PC-3 (cell line): ENCODE results near the gene CASP2. TPM values are rescaled to one million over a fixed set of nuclear protein-coding genes. Genes with fewer than 3 reads are reported as not detected.

Source experiments
- ATAC-seq: fragments of 200-7000 bp; cut with Tn5 transposase; 2 replicates; pipeline ENCODE4 v1.9.1; 2020; ENCODE audit warnings: mild to moderate bottlenecking, moderate library complexity
- BruUV-seq: library from RNA; stranded (reverse); fragments of 400-500 nt; replicated peaks from 2 replicates; lab custom pipeline; 2021; lab: Mats Ljungman, UMichigan
- CTCF ChIA-PET: fragments of 300-600 bp; sonication (Branson Sonifier 250); formaldehyde crosslinking; loops from one replicate; lab custom pipeline; 2022; ENCODE audit warnings: antibody characterized with exemption; lab: Charles Lee
- POLR2A ChIA-PET: fragments of 300-600 bp; sonication (Branson Sonifier 250); formaldehyde crosslinking; loops from one replicate; lab custom pipeline; 2022; ENCODE audit warnings: antibody characterized with exemption; ENCODE audit not compliant: unreplicated experiment; lab: Charles Lee
- DNase-seq: peaks from one replicate; pipeline ENCODE4 v3.0.0-alpha.2; 2015
- H2AFZ ChIP-seq: fragments of 300-600 bp; sonication (generic); 2 replicates; pipeline ENCODE4 v1.6.0; 2016; ENCODE audit warnings: antibody characterized with exemption, low read length
- H3F3A ChIP-seq: fragments of 300-600 bp; sonication (generic); one replicate; pipeline ENCODE4 v1.6.0; 2017; ENCODE audit warnings: antibody characterized with exemption, low read length, control low read depth, mild to moderate bottlenecking; ENCODE audit not compliant: unreplicated experiment
- H3K27ac ChIP-seq: fragments of 300-600 bp; sonication (generic); 2 replicates; pipeline ENCODE4 v1.5.1; 2016; ENCODE audit warnings: mild to moderate bottlenecking, low read length
- H3K27me3 ChIP-seq: fragments of 300-600 bp; sonication (generic); 2 replicates; pipeline ENCODE4 v1.6.1; 2016; ENCODE audit warnings: low read length, mixed read lengths
- H3K36me3 ChIP-seq: fragments of 300-600 bp; sonication (generic); 2 replicates; pipeline ENCODE4 v1.6.1; 2016; ENCODE audit warnings: low read depth, mixed run types, low read length, mixed read lengths
- H3K4me1 ChIP-seq: fragments of 300-600 bp; sonication (generic); 2 replicates; pipeline ENCODE4 v1.5.1; 2016; ENCODE audit warnings: low read length; ENCODE audit not compliant: insufficient read depth
- H3K4me2 ChIP-seq: fragments of 300-600 bp; sonication (generic); 2 replicates; pipeline ENCODE4 v1.6.0; 2016; ENCODE audit warnings: low read length
- H3K4me3 ChIP-seq: fragments of 300-600 bp; sonication (generic); 2 replicates; pipeline ENCODE4 v1.5.1; 2016; ENCODE audit warnings: mild to moderate bottlenecking, low read length, mixed read lengths
- H3K79me2 ChIP-seq: fragments of 300-600 bp; sonication (generic); 2 replicates; pipeline ENCODE4 v1.6.1; 2017; ENCODE audit warnings: low read length, mixed read lengths
- H3K9ac ChIP-seq: fragments of 300-600 bp; sonication (generic); 2 replicates; pipeline ENCODE4 v1.6.0; 2016; ENCODE audit warnings: mild to moderate bottlenecking, low read length
- H3K9me2 ChIP-seq: fragments of 300-600 bp; sonication (generic); replicated peaks from 2 replicates; pipeline ENCODE4 v1.6.1; 2016; ENCODE audit warnings: mixed run types, low read length, mixed read lengths
- H3K9me3 ChIP-seq: fragments of 300-600 bp; sonication (generic); 2 replicates; pipeline ENCODE4 v1.6.1; 2016; ENCODE audit warnings: low read length, mixed read lengths
- H4K20me1 ChIP-seq: fragments of 300-600 bp; sonication (generic); 2 replicates; pipeline ENCODE4 v1.6.1; 2016; ENCODE audit warnings: low read length, mixed read lengths
- EZH2 ChIP-seq: fragments of 300-600 bp; sonication (generic); IDR thresholded peaks from one replicate; pipeline ENCODE4 v1.6.1; 2017; ENCODE audit warnings: antibody characterized with exemption, mild to moderate bottlenecking, low read length; ENCODE audit not compliant: unreplicated experiment
- EZH2phosphoT487 ChIP-seq: fragments of 300-600 bp; sonication (generic); IDR thresholded peaks from 2 replicates; pipeline ENCODE4 v1.6.1; 2018; ENCODE audit warnings: mild to moderate bottlenecking, antibody characterized with exemption, low read length, borderline replicate concordance
- intact Hi-C: fragments of 100-400 bp; cut with micrococcal nuclease; formaldehyde crosslinking; loops from 2 replicates; pipeline ENCODE4 v1.9.0; 2023
- total RNA-seq: library from RNA; depleted of rRNA; stranded (reverse); fragments of >200 nt; gene quantifications from 2 replicates; pipeline ENCODE4 v1.2.3, GENCODE V29; 2014
- TF ChIP-seq, protein P1 (sequence below): fragments of 300-600 bp; sonication (generic); conservative IDR thresholded peaks from 2 replicates; pipeline ENCODE4 v1.5.1; 2017; ENCODE audit warnings: antibody characterized with exemption, low read depth, mild to moderate bottlenecking, low read length

CASP2 gene
- total RNA-seq, 1 experiment from 2014 or later, result 26.4 TPM

DNA sequence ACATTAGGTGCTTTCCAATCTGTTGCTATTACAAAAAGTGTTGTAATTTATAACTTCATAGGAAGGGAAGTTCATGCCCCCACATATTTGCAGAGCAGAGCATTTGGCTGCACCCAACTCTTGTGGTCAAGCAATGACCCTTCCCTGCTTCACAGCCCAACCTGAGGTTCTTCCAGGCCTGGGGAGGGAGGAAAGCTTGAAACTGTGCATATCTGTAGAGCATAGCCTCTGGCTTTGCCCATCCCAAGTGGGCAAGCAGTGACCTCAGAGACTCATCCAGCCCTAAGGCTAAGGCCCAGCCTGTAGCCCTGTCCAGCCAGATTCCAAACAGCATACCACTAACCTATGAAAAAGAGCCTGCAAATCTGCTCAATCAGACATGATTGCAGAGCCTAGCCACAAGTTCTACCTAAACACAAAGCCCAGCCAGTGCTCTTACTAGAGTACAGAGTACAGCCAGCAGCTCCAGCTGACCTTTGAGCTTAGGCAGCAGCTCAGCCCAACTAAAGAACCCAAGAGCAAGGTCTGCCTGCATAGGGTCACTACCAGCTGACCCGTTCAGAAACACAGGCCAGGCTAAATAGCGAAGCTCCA lies 39.3 kb upstream of the CASP2 start:
- no peaks in the 10 kb centered on the region for H3K36me3 ChIP-seq
- H2AFZ ChIP-seq, result no peak overlapping the region
- CTCF ChIA-PET, result interaction anchor here (0.6 to 0.7 kb wide), 2 partner anchors 52 to 180 kb away, joined by 4 to 5 read pairs; no protein-coding TSS in a partner anchor
- ATAC-seq, result peak; percentile 65
- peak overlapping the region; percentile 8; the same call in 1 of the 2 replicates for H3K4me2 ChIP-seq
- no peaks in the 10 kb centered on the region for H3K9me3 ChIP-seq
- POLR2A ChIA-PET, result no interaction called here
- intact Hi-C loops, result no loop called here
- peak; percentile 76 for DNase-seq
- H3K27me3 ChIP-seq, result no peaks in the 10 kb centered on the region
- no peaks in the 10 kb centered on the region for H4K20me1 ChIP-seq
- no peak overlapping the region for H3K9ac ChIP-seq
- H3K4me1 ChIP-seq, result peaks cover 33% of the 10 kb centered on the region
- H3K79me2 ChIP-seq, result no peaks in the 10 kb centered on the region
- peaks cover 4% of the 10 kb centered on the region for H3F3A ChIP-seq
- TF ChIP-seq EZH2, result no peak
- TF ChIP-seq EZH2phosphoT487, result no peak
- H3K4me3 ChIP-seq, result no peak overlapping the region
- peak overlapping the region; percentile 33; the same call in 1 of the 2 replicates for H3K27ac ChIP-seq
- no TSS peak for BruUV-seq
- H3K9me2 ChIP-seq, result no peaks in the 10 kb centered on the region

GRCh38 chr7:143250199-143250598 lies 38.0 kb upstream of the CASP2 start:
- intact Hi-C loops, result no loop called here
- no peak overlapping the region for H3K4me2 ChIP-seq

GRCh38 chr7:143250822-143251221 lies 37.3 kb upstream of the CASP2 start:
- no peak overlapping the region for H2AFZ ChIP-seq
- no peaks in the 10 kb centered on the region for H3K9me3 ChIP-seq
- ChIA-PET POLR2A (no interaction called here), CTCF (interaction anchor here (0.7 kb wide), 1 partner anchor 36 kb away, joined by 3 read pairs; no protein-coding TSS in a partner anchor)
- H3K4me2 ChIP-seq, result no peak overlapping the region
- no peaks in the 10 kb centered on the region for H3F3A ChIP-seq
- no peak for DNase-seq
- H3K36me3 ChIP-seq, result no peaks in the 10 kb centered on the region
- no peaks in the 10 kb centered on the region for H4K20me1 ChIP-seq
- H3K4me1 ChIP-seq, result peaks cover 18% of the 10 kb centered on the region
- H3K27ac ChIP-seq, result no peak overlapping the region
- intact Hi-C loops, result no loop called here
- H3K79me2 ChIP-seq, result no peaks in the 10 kb centered on the region
- H3K4me3 ChIP-seq, result no peak overlapping the region
- no peaks in the 10 kb centered on the region for H3K27me3 ChIP-seq
- TF ChIP-seq EZH2 (no peak), EZH2phosphoT487 (no peak)
- TF ChIP-seq, protein P1, sequence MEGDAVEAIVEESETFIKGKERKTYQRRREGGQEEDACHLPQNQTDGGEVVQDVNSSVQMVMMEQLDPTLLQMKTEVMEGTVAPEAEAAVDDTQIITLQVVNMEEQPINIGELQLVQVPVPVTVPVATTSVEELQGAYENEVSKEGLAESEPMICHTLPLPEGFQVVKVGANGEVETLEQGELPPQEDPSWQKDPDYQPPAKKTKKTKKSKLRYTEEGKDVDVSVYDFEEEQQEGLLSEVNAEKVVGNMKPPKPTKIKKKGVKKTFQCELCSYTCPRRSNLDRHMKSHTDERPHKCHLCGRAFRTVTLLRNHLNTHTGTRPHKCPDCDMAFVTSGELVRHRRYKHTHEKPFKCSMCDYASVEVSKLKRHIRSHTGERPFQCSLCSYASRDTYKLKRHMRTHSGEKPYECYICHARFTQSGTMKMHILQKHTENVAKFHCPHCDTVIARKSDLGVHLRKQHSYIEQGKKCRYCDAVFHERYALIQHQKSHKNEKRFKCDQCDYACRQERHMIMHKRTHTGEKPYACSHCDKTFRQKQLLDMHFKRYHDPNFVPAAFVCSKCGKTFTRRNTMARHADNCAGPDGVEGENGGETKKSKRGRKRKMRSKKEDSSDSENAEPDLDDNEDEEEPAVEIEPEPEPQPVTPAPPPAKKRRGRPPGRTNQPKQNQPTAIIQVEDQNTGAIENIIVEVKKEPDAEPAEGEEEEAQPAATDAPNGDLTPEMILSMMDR, result no peak
- ATAC-seq, result no peak
- H3K9ac ChIP-seq, result no peak overlapping the region
- BruUV-seq, result no TSS peak
- H3K9me2 ChIP-seq, result no peaks in the 10 kb centered on the region

More at GRCh38 chr7:143250199-143250598, 38.0 kb upstream of the CASP2 start:
- Histone ChIP-seq H3F3A (peaks cover 4% of the 10 kb centered on the region), H3K27ac (no peak overlapping the region), H3K27me3 (no peaks in the 10 kb centered on the region), H4K20me1 (no peaks in the 10 kb centered on the region), H3K9me2 (no peaks in the 10 kb centered on the region), H3K9me3 (no peaks in the 10 kb centered on the region), H3K9ac (no peak overlapping the region), H3K4me3 (no peak overlapping the region), H3K36me3 (no peaks in the 10 kb centered on the region), H3K4me1 (peaks cover 21% of the 10 kb centered on the region), H2AFZ (no peak overlapping the region), H3K79me2 (no peaks in the 10 kb centered on the region)
- ATAC-seq, result no peak
- no TSS peak for BruUV-seq
- TF ChIP-seq EZH2 (no peak), EZH2phosphoT487 (no peak)
- TF ChIP-seq, protein P1, result no peak
- ChIA-PET POLR2A (no interaction called here), CTCF (interaction anchor here (0.6 to 0.7 kb wide), 2 partner anchors 11 to 35 kb away, joined by 3 to 4 read pairs; no protein-coding TSS in a partner anchor)
- no peak for DNase-seq
